ENCODE data around the gene AGER.
A peak's percentile ranks its signal among the peaks of the same experiment; 100 is the strongest.
"Not testable (repeated sequence)": the region's sequence is repeated elsewhere in the genome, so short reads cannot be mapped to it uniquely, and the experiment has no call there.

AGER gene

DNA sequence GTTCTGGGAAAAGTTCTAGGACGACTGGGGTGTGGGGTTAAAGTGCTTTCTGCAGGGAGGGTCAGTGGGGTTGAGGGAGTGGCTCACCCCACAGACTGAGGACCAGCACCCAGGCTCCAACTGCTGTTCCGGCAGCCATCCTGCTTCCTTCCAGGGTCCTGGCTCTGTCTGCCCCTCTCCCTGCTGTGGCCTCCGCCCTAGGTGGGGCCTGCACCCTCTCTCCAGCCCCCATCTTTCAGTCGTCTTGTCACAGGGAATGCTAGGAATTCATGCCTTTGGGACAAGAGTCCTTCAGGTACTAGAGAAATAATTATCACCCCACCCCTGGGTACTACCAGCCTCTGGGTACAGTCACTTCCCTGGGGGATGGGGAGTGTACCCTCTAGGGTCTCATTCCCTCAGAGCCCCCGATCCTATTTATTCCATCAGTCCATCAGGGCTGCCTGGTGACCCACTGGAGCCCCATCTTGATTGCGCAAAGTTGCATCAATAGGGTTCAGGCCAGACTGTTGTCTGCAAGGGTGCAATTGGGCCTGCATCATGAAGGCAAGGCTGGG, at the start of gene AGER:
AGER (minus strand) TSS at position 170 of the 557 bp plus-strand sequence; CDS start at position 139, 31 bp downstream.
- DNase-seq (ENCODE audit: low read depth, low spot score): no peak

DNA sequence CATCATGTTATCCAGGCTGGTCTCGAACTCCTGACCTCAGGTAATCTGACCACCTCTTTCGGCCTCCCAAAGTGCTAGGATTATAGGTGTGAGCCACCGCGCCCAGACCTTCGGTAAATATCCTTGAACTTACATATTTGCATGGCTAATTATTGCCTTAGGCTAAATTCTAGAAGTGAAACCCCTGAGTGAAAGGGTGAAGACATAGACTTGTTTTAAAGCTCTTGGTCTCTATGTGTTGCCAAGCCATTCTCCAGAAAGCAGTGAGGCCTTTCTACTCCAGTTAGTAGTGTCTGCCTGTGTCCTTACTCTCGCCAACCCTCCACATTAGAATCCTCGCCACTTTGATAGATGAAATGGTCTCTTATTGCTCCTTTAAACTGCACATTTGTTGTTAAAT, 42.4 kb upstream of the AGER start:
- no peak for DNase-seq (ENCODE audit: low read depth, low spot score)

DNA sequence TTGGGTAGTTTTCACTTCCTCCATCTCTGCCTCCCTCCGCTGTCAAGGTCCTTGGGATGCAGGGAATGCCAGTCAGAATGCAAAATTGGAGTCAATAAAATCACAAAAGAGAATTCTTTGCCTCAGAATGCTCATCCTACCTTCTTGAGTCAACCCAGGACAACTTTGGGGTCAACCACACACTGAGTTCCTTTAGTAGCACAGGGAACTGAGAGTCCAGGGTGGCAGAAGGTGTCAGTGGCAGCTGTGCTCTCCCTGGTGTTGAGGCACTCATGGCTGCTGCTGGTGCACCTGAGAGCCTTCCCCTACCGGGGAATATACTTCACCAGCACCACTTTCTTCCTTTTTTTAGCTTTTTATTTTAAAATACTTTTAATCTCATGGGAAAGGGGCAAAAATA, 40.6 kb upstream of the AGER start:
- no peak for DNase-seq (ENCODE audit: low read depth, low spot score)

DNA sequence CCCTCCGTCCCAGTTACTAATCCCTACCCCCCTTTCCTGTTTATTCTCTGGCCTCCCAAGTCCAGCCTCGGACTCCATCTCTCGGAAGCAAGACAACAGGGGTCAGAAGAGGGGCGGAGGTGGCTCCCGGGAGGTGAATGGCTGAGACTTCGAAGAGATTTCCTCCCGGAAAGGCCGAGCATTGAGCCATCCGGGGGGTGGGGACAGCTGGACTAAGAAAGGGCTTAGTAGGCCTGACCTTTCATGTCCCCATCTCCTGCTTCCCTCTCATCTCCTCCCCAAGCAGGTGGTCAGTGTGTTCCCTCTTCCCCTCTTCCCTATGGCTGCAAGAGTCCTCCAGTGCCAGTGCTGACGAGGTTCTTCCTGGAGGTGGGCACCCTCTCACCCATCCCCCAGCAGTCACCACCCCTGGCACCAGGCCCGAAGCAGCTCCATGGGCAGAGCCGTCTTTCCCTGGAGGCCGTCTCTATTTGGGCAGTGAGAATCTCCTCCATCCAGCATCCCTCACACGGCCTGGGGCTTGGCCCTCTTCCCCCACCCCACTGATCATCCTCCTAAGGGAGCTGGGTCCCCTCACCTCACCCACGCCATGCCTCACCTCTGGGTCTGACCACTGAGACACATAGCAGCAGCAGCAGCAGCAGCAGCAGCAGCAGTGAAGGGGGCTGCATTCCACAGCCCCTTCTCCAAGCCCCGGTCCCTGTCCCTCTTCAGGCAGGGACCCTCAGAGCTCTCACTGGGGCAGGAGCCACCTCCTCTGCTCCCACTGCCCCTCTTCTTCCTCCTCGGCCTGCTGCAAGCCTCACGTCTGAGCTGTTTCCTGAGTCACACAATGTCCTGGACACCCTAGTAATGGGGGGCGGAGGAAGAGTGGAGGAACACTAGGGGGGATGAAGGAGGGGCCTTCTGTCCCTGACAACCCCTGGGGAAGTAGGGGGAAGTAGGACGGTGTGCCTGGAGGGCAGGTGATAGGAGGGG, 39.5 kb upstream of the AGER start, which contains the start of gene NOTCH4:
NOTCH4 (minus strand) TSS at position 810 of the 978 bp plus-strand sequence; CDS start at position 671, 139 bp downstream.
- DNase-seq (ENCODE audit: low read depth, low spot score): no peak

DNA sequence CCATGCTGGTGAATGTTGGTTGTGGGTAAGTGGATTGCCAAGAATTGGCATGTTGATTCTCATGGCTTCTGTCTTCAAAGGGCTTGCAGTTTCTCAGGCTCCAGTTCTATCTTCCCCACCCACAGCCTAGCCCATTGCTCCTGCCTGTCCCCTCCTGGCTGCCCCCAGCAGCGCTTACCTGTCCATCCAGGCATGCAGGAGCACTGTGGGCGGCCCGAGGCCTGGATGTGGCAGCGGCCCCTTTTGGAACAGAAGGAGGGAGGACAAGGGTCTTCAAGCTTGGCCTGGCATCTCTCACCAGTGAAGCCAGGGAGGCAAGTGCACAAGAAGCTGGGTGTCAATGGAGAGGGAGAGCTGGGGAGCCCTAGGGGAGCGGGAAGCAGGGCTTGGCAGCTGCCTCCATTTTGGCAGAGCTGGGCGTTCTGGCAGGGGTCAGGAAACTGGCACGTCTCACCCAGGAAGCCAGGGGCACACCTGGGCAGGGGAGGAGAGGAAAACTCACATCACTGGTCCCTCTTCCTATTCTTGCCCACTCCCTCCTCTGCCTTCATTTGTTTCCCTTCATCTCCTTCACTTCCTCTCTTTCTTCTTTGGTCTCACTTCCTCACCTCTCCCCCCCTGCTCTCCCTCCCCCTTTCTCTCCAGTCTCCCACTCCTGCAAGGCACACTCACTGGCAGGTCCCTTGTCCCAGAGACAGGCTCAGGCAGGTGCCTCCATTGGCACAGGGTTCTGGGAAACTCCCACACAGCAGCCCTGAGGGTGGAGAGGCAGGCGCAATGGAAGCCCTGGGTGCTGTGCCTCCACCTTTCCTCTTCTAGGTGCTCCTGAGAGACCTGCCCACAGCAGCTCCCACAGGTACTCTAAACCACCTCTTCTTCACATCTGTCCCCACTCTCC, 38.5 kb upstream of the AGER start:
- no peak for DNase-seq (ENCODE audit: low read depth, low spot score)

DNA sequence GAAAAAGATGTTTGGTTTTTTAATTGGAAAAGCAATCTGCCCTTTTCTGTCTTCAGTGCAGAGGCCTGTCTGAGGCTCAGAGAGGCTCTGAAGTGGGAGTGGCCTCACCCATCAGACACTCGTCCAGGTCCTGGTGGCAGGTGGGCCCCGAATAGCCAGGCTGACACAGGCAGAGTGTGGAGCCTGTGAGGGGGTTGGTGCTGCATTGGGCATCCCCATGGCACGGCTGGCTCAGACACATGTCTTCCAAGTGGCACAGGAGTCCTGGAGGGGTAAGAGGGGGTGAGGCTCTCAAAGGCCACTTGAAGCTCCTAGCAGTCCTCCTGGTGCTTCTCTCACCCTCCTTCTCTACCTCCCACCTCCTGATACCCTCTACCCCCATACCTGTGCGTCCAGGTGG, 36.0 kb upstream of the AGER start:
- no peak for DNase-seq (ENCODE audit: low read depth, low spot score)

DNA sequence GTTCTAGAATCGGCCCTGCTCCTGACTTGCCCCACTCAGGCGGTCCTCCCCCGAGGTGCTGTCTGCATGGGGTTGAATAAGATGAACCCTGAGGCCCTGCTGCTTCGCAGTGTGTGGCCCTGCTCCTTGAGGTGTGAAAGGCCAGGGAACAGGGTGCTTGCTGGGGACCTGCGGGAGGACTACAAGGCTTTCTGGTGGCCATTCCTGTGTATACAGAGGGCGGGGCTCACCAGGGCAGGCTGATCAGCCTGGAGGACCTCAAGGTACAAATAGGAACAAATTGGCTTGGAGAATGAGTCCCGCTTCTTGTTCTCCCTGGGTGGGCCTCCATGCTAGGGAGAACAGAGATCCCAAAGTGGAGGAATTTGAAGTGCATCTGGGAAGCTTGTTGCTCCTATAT, 34.1 kb upstream of the AGER start:
- DNase-seq (ENCODE audit: low read depth, low spot score): no peak

DNA sequence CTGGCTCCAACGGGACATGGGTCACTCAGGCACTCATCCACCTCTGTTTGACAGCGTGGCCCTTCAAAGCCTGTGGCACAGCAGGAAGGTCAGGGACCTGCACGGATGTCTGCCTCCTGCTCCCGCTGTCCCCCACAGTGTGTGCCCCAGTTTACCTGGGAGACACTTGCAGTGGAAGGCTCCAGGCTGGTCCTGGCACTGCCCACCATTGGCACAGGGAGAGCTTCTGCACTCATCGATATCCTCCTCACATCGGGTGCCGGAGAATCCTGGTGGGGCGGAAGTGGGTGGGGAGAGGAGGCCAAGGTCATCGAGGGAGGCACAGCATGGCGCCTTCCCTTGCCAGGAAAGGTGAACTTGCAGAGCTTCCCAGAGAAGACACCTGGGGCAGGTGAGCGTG, 32.9 kb upstream of the AGER start:
- DNase-seq (ENCODE audit: low read depth, low spot score): no peak

DNA sequence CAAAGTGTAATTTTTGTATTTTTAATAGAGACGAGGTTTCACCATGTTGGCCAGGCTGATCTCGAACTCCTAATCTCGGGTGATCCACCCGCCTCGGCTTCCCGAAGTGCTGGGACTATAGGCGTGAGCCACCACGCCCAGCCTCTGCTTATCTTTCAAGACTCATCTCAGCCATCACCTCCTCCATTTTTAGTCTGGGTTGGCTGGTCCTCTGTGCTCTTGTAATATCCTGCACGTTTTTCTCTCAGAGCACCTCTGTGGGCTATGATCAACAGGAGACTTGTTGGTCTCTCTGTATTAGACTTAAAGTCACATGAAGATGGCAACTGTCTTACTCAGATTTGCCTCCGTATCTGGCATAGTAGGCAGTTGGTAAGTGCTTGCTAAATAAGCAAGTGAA, 32.2 kb upstream of the AGER start:
- no peak for DNase-seq (ENCODE audit: low read depth, low spot score)

DNA sequence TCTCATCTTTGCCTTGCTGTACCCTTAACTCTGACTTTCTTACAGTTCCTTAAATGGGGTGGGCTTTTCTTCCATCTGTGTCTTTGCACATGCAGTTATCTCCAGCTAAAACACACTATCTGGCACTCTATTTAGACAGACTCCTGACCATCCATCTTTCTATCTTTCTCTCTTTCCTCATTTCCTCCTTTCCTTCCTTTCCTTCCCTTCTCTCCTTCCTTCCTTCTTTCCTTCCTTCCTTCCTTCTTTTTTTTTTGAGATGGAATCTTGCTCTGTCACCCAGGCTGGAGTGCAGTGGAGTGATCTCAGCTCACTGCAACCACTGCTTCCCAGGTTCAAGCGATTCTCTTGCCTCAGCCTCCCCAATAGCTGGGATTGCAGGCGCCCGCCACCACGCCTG, 31.6 kb upstream of the AGER start:
- DNase-seq (ENCODE audit: low read depth, low spot score): no peak

DNA sequence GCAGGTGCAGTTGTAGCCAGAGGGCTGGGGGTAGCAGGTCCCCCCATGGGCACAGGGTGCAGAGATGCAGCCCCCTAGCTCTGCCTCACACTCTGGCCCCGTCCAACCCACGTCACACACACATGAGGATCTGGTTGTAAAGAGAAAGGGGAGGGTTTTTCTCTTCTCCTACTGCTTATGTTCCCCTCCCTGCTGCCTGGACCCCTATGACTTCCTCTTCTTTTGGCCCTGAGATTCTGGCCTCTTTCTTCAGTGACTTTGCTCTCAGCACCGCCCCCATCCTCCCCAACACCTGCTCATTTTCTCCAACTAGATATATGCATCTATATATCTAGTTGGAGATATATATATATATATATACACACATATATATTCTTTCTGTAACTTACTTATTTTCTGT, 30.1 kb upstream of the AGER start:
- DNase-seq (ENCODE audit: low read depth, low spot score): no peak

DNA sequence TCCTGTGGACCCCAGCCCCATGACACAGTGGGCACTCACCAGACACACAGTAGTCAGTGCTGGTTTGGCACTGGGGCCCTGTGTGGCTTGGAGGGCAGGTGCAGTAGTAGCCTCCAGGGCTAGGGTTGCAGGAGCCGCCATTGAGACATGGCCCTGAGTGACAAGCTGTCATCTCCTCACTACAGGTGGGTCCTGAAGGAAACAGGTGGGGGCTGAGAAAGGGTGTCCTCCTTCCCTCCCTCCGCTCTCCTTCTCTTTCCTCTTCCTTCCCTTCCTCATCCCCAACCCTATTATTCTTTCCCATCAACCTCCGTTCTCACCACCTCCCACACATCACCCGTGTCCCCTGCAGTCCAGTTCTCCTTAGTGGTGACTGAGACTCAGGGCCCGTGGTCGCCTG, 29.6 kb upstream of the AGER start:
- no peak for DNase-seq (ENCODE audit: low read depth, low spot score)

DNA sequence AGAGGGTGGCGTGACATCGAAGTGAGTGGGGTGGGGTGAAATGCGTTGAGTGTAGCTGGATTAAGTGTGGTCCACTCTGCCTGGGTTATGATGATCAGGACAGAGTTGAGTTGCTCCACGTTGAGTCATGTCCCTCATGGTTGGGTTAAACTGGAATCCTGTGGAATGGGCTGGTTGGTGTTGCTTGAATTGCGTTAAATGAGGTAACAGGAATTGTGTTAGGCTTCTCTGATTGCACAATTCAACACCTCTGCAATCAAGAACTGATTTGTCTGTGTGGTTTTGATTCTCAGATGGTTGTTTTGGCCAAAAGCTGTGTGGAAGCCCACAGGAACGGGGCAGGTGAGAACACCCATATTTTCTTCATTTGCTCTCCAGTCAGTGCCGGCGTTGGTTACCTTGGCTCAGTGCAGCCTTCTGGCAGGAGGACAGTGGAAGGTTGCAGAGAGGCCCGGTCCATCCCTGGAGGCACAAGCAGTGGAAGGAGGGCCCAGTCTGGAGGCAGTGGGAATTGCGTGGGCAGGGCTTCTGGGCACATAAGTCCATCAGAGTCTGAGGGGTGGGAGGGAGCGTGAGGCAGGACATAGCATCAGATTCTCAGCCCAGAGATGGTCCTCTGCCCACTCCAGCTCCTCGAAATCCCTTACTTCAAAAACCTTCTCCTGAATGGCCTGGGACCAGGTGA, 28.2 kb upstream of the AGER start:
- no peak for DNase-seq (ENCODE audit: low read depth, low spot score)

DNA sequence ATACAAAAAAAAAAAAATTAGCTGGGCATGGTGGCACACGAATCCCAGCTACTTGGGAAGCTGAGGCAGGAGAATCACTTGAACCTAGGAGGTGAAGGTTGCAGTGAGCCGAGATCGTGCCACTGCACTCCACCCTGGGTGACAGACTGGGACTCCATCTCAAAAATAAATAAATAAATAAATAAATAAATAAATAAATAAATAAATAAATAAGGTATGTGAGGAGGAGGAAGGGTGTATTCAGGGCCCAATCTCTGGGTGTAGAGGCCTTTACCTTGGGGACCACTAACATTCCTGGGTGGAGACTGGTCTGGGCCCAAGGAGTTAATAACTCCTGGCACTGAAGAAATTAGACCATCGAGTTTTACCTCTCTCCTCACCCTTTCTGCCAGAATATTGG, 27.4 kb upstream of the AGER start:
- DNase-seq (ENCODE audit: low read depth, low spot score): not testable (repeated sequence)

DNA sequence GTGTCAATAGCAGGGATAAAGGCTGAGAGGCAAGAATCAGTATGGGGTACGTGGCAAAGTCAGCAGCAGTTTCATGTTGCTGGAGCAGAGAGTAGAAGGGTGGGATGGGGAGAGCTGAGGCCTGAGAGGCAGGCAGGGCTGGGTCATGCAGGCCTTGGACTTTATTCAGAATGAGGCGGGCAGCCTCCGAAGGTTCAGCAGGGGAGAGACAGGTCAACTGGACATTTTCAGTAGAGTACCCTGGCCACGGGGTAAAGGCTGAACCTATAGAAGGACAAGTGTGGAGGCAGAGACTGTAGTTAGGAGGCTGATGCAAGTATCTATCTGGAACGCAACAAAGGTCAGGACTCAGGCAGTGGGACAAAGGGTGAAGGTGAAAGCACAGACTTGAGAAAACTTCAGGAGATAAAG, 26.1 kb upstream of the AGER start:
- no peak for DNase-seq (ENCODE audit: low read depth, low spot score)

DNA sequence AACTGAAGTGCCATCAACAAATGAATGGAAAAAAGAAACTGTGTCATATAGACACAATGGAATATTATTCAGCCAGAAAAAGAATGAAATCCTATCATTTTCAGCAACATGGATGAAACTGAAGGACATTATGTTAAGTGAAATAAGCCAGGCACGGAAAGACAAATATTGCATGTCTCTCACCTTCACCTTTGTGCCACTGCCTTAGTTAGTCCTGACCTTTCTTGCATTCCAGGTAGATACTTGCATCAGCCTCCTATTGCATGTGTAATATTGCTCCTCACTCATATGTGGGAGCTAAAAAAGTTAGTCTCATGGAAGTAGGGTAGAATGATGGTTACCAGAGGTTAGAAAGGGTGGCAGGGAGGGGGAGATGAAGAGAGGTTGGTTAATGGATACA, 24.9 kb upstream of the AGER start:
- DNase-seq (ENCODE audit: low read depth, low spot score): no peak

DNA sequence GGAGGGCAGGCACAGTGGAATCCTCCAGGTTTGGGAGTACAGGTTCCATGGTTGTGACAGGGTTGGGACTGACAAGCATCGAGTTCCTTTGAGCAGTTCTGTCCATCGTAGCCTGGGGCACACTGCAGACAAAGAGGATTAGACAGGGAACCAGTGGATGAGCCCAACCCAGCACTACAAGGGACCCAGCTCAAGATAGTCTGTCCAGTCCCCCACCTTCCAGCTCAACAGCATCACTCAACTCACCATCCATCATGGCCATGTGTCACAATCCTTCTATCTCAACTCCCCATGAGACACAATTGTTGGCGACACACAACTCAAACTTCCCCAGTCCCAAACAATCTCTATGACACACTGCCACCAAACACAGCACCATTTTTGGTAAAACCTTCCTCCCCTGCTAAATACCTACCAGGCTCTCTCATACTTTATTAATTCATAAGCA, 20.2 kb upstream of the AGER start:
- DNase-seq (ENCODE audit: low read depth, low spot score): peak; percentile 64

DNA sequence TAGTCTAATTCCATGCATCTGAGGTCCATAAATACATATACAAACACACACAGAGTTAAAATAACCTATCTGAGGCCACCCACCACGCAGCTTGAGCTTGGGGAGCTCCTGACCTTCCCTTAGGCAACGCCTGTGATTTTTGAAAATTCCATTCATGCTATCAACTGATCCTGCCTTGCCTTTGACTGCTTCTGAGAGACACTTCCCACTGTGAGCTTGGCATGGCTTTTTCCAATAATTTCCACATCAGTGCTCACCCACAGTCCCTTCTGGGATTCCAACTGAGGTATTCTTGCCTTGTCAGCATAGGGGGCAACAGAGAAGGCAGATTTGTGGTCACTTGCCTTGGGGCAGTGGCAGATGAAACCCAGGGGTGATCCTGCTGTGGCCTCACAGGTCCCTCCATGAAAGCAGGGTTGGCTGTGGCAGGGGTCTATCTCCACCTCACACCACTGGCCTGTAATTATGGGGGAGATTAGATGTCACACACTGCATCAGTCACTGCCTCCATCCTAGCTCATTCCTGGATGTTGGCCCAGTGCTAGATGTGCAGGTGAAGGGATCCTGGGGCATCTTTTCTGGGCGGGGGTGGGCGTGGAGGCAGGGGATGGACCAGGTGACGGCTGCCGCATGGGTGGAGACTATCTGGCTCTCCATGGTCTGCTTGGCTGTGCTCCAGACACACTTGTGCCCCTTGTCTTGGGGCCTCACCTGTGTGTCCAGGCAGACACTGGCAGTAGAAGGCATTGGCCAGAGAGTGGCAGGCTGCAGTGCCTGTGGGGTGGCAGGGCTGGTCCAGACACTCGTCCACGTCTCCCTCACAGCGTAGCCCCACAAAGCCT, 19.6 kb upstream of the AGER start:
- DNase-seq (ENCODE audit: low read depth, low spot score): no peak

DNA sequence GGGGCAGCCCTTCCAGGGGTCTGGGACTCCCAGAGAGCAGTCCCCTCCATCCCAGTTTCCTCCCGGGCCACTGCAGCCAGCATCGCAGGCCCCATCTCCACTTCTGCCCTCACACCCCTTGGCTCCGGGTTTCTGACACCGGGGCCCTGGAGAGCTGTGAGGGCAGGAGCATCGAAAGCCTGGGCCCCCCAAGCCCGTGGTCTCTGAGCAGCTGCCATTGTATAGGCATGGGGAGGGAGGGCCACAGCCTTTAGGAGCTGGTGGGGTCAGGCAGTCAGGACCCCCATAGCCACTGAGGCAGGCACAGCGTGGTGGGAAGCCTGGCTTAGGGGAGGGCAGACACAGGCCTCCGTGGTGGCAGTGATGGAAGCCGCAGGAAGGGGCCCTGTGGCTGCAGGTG, 18.1 kb upstream of the AGER start:
- no peak for DNase-seq (ENCODE audit: low read depth, low spot score)

DNA sequence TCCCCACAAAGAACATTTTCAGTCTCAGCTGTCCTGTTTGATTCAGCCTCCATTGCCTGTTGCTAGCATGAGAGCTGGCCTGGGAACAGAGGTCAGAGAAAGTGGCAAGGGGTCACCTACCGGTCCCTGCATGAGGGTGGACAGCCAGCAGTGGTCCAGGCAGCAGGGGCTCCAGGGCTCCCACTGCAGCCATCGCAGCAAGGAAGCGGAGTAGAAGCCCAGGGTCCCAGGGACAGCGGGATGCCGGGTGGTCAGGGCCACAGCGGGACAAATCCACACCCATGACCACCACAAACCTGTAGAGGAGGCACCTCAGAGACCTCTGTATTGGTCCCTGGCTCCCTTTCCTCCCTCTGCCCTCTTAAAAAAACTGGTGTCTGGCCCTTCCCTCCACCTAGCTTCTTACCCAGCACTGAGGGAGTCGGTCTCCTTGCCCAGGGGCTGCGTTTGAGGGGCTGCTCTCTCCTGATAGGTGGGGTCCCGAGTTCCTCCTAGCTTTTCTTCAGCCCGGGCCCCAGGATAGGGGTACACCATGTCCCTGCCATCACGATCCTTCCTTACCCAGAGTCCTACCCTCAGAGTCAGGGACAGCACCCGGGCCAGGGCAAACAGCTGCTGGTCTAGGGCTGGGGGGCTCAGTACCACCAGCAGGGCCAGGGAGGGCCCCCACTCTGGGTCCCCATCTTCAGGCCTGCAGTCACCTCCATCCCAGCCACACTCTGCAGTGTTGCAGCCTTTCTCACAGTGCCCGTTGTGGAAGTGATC, 16.8 kb upstream of the AGER start:
- no peak for DNase-seq (ENCODE audit: low read depth, low spot score)
